Gastrocnemius medialis (tissue), 4 donors: ENCODE results near the gene ZNF716. TPM values are rescaled to one million over a fixed set of nuclear protein-coding genes. Genes with fewer than 3 reads are reported as not detected.

Source experiments
- ATAC-seq, 2 donors: fragments of 150-250 bp; one replicate each; pipeline ENCODE4 v1.9.1; 2016
- DNase-seq, 2 donors: peaks; one replicate each; pipeline ENCODE4 v3.0.0-alpha.2; 2019
- H3K27ac ChIP-seq, 4 donors: fragments of 200-600 bp; sonication (generic); 1 replicate in 1 of 4; 2 replicates in 3 of 4; pipeline ENCODE4 v1.5.1; 2016 to 2018; ENCODE audit warnings: mild to moderate bottlenecking in 2 of 4, moderate library complexity in 1 of 4
- H3K27me3 ChIP-seq, 3 donors: fragments of 200-600 bp; sonication (generic) in 2 of 3; 1 replicate in 1 of 3; 2 replicates in 2 of 3; pipeline versions ENCODE4 v1.5.1 to v1.6.0; 2016 to 2019; ENCODE audit warnings: mild to moderate bottlenecking in 1 of 3, moderate library complexity in 1 of 3
- H3K36me3 ChIP-seq, 2 donors: fragments of 200-600 bp; sonication (generic) in 1 of 2; one replicate each; pipeline ENCODE4 v1.5.1; 2017 to 2018
- H3K4me1 ChIP-seq, 2 donors: fragments of 200-600 bp; sonication (generic) in 1 of 2; one replicate each; pipeline ENCODE4 v1.5.1; 2016 to 2017; ENCODE audit warnings: mild to moderate bottlenecking in 2 of 2
- H3K4me3 ChIP-seq, 4 donors: fragments of 200-600 bp; sonication (generic) in 3 of 4; 1 replicate in 1 of 4; 2 replicates in 3 of 4; pipeline ENCODE4 v1.5.1; 2016 to 2019; ENCODE audit warnings: mild to moderate bottlenecking in 2 of 4
- H3K9me3 ChIP-seq, 3 donors: fragments of 200-600 bp; sonication (generic) in 2 of 3; 1 replicate in 1 of 3; 2 replicates in 2 of 3; pipeline ENCODE4 v1.5.1; 2016 to 2019
- POLR2A ChIP-seq, 2 donors: fragments of 450-650 bp; IDR thresholded peaks; one replicate each; pipeline ENCODE4 v1.6.1; 2017; ENCODE audit warnings: antibody characterized with exemption in 2 of 2, mild to moderate bottlenecking in 2 of 2, moderate library complexity in 2 of 2
- in situ Hi-C, 4 donors: fragments of 200-750 bp; cut with MboI; loops; one replicate each; pipeline versions ENCODE4 v1.15.0 to v1.8.0; 2017; ENCODE audit warnings: low sequenced_read_pairs in 4 of 4
- intact Hi-C: fragments of 100-400 bp; cut with DNase I; formaldehyde crosslinking; loops from one replicate; pipeline ENCODE4 v1.15.1; 2023; ENCODE audit warnings: low total_unique reads
- total RNA-seq, 4 donors: library from RNA; depleted of rRNA; stranded (reverse); fragments of >200 nt; gene quantifications; one replicate each; pipeline versions ENCODE4 v1.1.0 to v1.2.3, GENCODE V29; 2016
- TF ChIP-seq, protein P1 (sequence below), 5 experiments: fragments of 450-650 bp in 3 of 5; fragments of 200-600 bp in 2 of 5; sonication (generic) in 2 of 5; IDR thresholded peaks in 4 of 5; conservative IDR thresholded peaks in 1 of 5; 1 replicate in 4 of 5; 2 replicates in 1 of 5; pipeline ENCODE4 v1.5.1; 2016 to 2019; ENCODE audit warnings: antibody characterized with exemption in 5 of 5, mild to moderate bottlenecking in 3 of 5, moderate library complexity in 3 of 5

ZNF716 gene
- total RNA-seq, 4 donors from 2014 or later: not detected

DNA sequence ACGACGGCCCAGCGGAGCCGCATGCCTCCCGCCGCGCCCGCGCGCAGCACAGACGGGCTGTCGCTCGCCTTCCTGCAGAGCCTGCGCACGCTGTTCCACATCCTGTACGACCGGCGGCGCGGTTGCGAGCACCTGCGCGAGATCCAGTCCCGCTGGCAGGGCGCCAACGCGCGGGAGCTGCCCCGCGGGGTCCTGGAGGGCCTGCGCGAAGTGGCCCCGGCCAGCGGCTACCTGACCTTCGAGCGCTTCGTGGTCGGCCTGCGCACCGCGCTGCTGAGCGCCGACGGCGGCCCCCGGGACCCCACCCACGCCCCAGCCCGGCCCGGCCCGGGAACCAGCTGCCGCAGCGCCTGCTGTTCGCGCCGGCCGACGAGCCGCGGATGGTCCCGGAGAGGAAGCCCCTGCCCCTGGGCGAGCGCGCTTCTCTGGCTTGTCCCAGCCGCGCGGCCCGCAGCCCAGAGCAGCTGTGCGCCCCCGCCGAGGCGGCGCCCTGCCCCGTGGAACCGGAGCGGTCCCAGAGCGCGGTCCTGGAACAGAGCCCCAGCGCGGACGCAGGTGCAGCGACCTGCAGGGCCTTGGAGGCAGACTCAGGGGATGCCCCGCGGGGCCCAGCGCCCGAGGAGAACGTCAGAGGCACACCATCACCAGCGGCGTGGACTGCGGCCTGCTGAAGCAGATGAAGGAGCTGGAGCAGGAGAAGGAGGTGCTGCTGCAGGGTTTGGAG, 25.3 kb upstream of the ZNF716 start:
- no peak overlapping the region for H3K27ac ChIP-seq
- H3K27me3 ChIP-seq: no peaks in the 10 kb centered on the region
- DNase-seq (no peak), ATAC-seq (no peak)
- intact Hi-C loops: no loop called here
- no peaks in the 10 kb centered on the region for H3K9me3 ChIP-seq
- H3K4me3 ChIP-seq: no peak overlapping the region
- H3K4me1 ChIP-seq: no peaks in the 10 kb centered on the region
- in situ Hi-C loops: no loop called here
- no peaks in the 10 kb centered on the region for H3K36me3 ChIP-seq
- no peak for TF ChIP-seq POLR2A (IDR thresholded peaks at IDR 0.05)
- TF ChIP-seq, protein P1, sequence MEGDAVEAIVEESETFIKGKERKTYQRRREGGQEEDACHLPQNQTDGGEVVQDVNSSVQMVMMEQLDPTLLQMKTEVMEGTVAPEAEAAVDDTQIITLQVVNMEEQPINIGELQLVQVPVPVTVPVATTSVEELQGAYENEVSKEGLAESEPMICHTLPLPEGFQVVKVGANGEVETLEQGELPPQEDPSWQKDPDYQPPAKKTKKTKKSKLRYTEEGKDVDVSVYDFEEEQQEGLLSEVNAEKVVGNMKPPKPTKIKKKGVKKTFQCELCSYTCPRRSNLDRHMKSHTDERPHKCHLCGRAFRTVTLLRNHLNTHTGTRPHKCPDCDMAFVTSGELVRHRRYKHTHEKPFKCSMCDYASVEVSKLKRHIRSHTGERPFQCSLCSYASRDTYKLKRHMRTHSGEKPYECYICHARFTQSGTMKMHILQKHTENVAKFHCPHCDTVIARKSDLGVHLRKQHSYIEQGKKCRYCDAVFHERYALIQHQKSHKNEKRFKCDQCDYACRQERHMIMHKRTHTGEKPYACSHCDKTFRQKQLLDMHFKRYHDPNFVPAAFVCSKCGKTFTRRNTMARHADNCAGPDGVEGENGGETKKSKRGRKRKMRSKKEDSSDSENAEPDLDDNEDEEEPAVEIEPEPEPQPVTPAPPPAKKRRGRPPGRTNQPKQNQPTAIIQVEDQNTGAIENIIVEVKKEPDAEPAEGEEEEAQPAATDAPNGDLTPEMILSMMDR (IDR thresholded peaks at IDR 0.05 in 4 of 5, conservative IDR thresholded peaks at IDR 0.05 in 1 of 5): no peak

DNA sequence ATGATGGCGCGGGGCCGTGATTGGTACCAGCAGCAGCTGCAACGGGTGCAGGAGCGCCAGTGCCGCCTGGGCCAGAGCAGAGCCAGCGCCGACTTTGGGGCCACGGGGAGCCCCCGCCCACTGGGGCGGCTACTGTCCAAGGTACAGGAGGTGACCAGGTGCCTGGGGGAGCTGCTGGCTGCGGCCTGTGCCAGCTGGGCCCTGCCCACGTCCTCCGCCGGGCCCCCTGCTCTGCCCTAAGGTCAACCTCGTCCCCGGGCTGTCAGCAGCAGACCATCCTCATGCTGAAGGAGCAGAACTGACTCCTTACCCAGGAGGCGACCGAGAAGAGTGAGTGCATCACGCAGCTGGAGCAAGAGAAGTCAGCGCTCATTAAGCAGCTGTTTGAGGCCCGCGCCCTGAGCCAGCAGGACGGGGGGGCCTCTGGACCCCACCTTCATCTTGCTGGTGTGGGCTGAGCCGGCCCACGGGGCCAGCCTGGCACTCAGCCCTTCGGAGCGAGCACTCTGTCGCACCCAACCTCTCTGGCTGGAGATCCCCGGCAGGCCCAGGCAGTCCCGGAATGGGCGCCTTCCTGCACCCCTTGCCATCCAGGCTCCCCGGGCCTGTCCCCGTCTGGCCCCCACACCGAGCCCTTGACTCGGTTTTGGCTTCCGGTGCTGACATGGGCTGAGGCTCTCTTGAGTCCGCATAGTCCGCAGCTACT, 24.6 kb upstream of the ZNF716 start:
- Histone ChIP-seq H3K4me1 (no peaks in the 10 kb centered on the region), H3K36me3 (no peaks in the 10 kb centered on the region), H3K27ac (no peak overlapping the region), H3K9me3 (no peaks in the 10 kb centered on the region), H3K4me3 (no peak overlapping the region), H3K27me3 (no peaks in the 10 kb centered on the region)
- TF ChIP-seq, protein P1 (IDR thresholded peaks at IDR 0.05 in 4 of 5, conservative IDR thresholded peaks at IDR 0.05 in 1 of 5): no peak
- no peak for TF ChIP-seq POLR2A (IDR thresholded peaks at IDR 0.05)
- no peak for DNase-seq
- in situ Hi-C loops: no loop called here
- no peak for ATAC-seq
- intact Hi-C loops: no loop called here

DNA sequence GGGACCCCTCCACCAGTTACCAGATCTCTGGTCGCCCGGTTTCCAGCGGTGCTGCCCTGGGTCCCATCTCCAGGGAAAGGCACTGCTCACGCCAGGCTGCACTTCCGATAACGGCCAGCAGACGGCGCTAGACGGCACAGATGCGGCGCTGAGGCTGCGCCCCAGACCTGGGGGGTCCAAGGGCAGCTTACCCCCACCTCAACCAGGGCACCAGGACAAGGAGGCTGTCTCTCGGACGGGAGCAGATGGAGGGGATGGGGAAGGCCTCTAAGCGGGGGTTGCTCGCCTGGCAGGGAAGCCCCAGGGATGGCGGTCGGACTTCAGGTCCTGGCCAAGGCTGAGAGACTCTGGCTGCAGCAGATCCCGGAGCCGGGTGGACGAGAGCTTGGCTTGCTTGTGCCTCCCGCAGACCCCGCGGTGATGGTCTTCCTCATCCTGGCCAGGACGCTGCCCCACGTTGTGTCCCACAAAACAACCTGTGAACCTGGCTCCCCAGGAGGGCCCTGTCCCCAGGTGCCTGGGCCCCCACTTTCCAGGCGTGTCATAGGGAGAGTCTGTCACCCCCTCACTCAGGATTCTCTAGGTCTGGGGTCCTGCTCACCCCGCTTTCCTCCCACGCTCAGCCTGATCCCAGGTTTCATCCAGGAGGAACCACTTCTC, 23.9 kb upstream of the ZNF716 start:
- TF ChIP-seq, protein P1 (IDR thresholded peaks at IDR 0.05 in 4 of 5, conservative IDR thresholded peaks at IDR 0.05 in 1 of 5): peak in 3 of 5 experiments; percentile 32 to 53 (median 38)
- no peak for TF ChIP-seq POLR2A (IDR thresholded peaks at IDR 0.05)
- no peak overlapping the region for H3K27ac ChIP-seq
- ATAC-seq (no peak), DNase-seq (no peak)
- intact Hi-C loops: no loop called here
- no peak overlapping the region for H3K4me3 ChIP-seq
- in situ Hi-C loops: no loop called here
- H3K4me1 ChIP-seq: no peaks in the 10 kb centered on the region
- H3K9me3 ChIP-seq: no peaks in the 10 kb centered on the region
- no peaks in the 10 kb centered on the region for H3K36me3 ChIP-seq
- no peaks in the 10 kb centered on the region for H3K27me3 ChIP-seq

DNA sequence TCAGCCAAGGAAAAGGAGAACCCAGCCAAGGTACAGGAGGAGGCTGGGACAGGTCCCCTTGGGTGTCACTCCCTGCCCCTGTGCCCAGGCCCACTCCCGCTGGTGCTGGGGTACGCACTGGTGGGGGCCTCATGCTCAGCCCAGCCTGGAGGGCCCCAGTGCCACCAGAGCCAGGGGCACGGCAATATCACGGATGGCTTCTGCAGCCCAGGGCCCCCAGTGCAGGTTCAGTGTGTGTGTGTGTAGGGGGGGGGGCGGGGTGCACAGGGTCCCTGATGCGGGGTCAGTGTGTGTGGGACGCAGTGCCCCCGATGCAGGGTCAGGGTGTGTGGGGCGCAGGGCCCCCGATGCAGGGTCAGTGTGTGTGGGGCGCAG, 23.4 kb upstream of the ZNF716 start:
- in situ Hi-C loops: no loop called here

More for the DNA sequence above, 23.4 kb upstream of the ZNF716 start:
- ATAC-seq (no peak), DNase-seq (no peak)
- Histone ChIP-seq H3K27me3 (no peaks in the 10 kb centered on the region), H3K9me3 (no peaks in the 10 kb centered on the region), H3K36me3 (no peaks in the 10 kb centered on the region), H3K4me3 (no peak overlapping the region), H3K4me1 (no peaks in the 10 kb centered on the region), H3K27ac (no peak overlapping the region)
- no peak for TF ChIP-seq POLR2A (IDR thresholded peaks at IDR 0.05)
- TF ChIP-seq, protein P1 (IDR thresholded peaks at IDR 0.05 in 4 of 5, conservative IDR thresholded peaks at IDR 0.05 in 1 of 5): no peak
- intact Hi-C loops: no loop called here
